ENCODE data around the gene SPATA9.

The SPATA9 gene

DNA sequence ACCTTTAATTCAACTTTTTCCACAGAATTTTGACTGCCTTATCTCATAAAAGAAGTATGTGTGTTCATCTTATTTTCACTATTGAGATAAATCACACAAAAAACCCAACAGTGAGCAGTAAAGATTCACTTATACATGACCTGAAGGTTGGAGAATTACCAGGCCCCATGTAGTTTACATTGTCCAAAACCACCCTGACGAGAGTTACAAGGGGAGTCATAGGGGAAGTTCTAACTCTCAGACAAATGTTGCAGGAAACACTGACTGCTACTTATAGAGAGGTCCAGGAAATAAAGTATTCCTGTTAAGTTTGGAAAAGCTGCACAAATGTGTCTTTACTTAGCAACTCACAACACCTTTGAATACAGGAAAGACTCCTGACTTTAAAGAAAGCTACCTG is 14.1 kb downstream of the SPATA9 start:
- TF ChIP-seq GATA2 (IDR thresholded peaks at IDR 0.05; ENCODE audit: low read depth, low read length) (no peak), GATA3 (IDR thresholded peaks at IDR 0.05; ENCODE audit: low read depth, low read length) (no peak)

DNA sequence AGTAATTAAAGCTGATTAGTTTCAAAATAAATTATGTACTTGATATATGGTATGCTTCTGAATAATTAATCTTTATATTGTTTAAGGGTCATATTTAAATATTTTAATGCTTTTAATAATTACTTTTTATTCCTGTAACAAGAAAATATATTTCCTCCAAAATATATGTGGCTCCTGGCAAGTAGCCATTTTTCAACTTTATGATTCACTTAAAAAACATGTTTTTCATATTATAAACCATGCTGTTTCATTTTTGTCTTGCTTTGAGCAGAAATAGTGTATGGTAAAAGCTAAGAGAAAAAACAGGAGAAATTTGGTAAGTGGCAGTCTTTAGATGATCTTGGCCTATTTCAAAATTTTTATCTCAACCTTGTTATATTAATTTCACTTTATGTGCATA is 14.6 kb downstream of the SPATA9 start:
- no peak for TF ChIP-seq GATA2 (IDR thresholded peaks at IDR 0.05; ENCODE audit: low read depth, low read length)
- no peak for TF ChIP-seq GATA3 (IDR thresholded peaks at IDR 0.05; ENCODE audit: low read depth, low read length)

DNA sequence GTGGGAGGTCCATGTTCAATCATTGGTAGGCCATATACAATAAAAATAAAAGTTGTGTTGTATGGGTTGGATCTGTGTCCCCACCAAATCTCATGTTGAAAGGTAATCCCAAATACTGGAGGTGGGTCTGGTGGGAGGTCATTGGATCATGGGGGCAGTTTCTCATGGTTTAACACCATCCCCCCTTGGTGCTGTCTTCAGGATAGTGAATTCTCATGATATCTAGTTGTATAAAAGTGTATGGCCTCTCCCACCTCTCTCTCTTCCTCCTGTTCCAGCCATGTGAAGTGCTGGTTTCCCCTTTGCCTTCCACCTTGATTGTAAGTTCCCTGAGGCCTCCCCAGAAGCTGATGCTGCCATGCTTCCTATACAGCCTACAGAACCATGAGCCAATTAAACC is 15.1 kb downstream of the SPATA9 start:
- TF ChIP-seq GATA2 (IDR thresholded peaks at IDR 0.05; ENCODE audit: low read depth, low read length) = no peak
- no peak for TF ChIP-seq GATA3 (IDR thresholded peaks at IDR 0.05; ENCODE audit: low read depth, low read length)

DNA sequence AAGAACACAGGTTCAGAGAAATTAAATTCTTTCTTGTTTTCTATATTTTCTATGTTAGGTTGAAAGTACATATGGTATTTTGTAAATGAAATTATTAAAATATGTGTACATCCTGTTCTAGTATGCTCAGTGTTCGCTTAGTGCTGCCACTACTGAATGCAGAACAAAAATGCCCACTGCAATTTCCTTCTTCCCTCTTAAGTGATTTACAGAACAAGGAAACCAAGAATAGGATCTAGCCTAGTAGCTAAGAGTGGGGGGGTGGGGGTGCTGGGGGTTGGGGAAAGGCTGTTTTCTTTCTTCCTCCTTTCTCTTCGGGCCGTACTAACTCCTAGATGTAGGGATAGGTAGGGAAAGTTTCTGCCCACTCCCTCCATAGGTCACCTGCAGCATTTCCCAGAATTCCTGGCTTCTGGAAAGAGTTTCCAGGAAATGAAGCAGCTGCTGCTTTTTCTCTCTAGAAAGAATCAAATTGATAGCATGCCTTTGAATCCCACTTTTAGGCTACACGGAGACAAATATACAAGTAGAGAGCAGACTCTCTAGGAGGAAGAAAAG is 15.7 kb downstream of the SPATA9 start:
- TF ChIP-seq GATA2 (IDR thresholded peaks at IDR 0.05; ENCODE audit: low read depth, low read length) = no peak
- TF ChIP-seq GATA3 (IDR thresholded peaks at IDR 0.05; ENCODE audit: low read depth, low read length) = no peak

DNA sequence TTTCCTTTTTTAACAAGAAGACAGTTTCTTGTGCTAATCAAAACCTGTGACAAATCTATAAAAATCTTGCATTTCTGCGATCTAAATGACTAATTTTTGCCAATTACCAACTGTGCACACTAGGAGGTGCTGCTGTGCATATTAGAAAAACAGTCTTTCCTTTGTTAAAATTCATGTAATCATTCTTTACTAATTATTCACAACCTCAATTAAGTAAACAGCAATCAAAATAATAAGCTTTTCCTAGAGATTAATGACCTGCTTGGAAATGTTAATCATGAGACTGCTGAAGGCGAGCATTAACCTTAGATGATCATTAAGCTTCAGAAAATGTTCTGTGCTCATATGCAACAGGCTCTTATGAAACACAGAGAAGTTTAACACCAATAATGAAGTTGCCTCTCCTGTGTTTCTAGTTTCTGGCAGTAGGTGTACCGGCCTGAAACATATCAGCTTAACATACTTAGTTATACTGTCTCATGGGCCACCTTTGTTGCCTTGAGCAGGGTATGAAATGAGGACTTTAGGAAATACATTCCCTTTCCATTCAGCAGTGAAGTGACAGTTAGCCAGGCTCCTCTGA is 18.5 kb downstream of the SPATA9 start:
- TF ChIP-seq GATA3 (IDR thresholded peaks at IDR 0.05; ENCODE audit: low read depth, low read length) (no peak), GATA2 (IDR thresholded peaks at IDR 0.05; ENCODE audit: low read depth, low read length) (no peak)

DNA sequence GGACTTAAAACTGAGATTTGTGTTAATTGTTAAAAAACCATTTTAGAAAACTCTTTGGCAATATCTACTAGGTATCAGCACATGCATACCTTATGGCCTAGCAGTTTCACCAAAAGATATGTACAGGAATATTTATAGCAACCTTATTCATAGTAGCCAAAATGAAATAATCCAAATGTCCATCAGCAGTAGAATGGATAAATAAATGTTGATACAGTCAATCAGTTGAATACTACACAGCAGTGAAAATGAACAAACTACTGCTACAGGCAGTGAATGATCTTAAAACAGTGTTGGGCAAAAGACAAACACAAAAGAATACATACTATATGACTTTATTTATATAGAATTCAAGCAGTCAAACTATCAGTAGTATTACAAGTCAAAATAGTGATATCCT is 19.8 kb downstream of the SPATA9 start:
- TF ChIP-seq GATA3 (IDR thresholded peaks at IDR 0.05; ENCODE audit: low read depth, low read length) (no peak), GATA2 (IDR thresholded peaks at IDR 0.05; ENCODE audit: low read depth, low read length) (no peak)

DNA sequence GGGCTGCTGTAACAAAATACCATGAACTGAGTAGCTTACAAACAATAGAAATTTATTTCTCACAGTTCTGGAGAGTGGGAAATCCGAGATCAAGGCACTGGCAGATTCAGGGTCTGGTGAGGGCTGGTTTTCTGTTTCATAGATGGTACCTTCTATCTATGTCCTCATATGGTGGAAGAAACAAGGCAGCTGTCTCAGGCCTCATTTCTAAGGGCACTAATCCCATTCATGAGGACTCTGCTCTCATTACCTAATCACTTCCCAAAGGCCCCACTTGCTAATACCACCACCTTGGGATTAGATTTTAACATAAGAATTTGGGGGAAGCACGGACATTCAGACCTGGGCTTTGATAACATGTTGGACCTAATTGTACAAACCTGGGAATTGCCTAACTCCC is 22.7 kb downstream of the SPATA9 start:
- TF ChIP-seq GATA3 (IDR thresholded peaks at IDR 0.05; ENCODE audit: low read depth, low read length) (no peak), GATA2 (IDR thresholded peaks at IDR 0.05; ENCODE audit: low read depth, low read length) (no peak)

DNA sequence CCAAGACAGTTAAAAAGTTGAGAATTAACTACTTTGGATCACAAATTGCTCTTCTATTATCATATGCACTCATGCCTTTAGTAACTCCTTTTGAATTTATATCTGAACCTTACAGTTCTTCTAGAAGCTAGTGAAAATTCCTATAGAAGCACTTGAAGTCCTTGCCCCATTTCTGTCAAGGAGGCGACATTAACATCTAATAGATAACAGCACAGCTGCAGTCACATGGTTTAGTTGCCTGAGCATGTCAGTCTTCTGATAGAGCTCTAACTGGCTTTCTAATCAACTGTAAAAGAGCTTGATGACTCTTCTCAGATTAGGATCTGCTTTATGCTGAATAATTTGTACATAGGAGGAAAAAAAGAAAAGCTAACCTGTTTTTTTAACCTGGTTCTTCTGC is 27.2 kb downstream of the SPATA9 start:
- TF ChIP-seq GATA3 (IDR thresholded peaks at IDR 0.05; ENCODE audit: low read depth, low read length) = no peak

DNA sequence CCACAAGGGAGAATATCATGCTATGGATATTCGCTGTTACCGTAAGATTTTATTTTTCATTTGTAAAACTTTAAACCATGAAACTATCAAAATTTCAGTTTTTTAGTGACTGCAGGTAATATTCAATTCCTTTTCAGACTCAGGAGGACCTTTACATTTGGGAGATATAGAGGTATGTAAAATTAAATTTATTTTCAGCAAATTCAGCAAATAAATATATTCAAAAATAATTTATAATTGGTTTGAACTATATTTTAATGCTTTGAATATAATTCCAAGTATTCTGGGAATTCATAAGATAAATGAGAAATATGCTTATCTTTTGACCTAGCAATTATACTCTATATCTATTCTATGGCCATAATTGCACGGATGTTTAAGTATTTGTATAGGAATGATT is 28.6 kb downstream of the SPATA9 start:
- TF ChIP-seq GATA2 (IDR thresholded peaks at IDR 0.05; ENCODE audit: low read depth, low read length) (no peak), GATA3 (IDR thresholded peaks at IDR 0.05; ENCODE audit: low read depth, low read length) (no peak)

DNA sequence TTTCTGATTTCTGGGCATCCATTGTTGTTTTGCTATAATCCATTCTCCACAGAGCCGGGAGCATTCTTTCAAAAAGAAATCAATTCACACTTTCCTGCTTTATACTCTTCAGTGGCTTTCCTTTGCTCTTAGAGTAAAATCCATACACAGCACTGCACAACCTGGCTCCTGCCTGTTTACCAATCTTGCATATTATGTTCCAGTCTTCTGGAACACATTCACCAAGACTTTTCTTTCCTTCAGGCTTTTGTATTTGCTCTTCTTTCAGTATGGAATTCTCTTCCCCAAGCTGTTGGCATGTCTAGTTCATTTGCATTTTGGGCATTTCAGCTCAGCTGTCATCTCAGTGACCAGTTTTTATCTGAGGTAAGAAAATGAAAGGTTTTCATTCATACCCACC is 29.9 kb downstream of the SPATA9 start:
- TF ChIP-seq GATA2 (IDR thresholded peaks at IDR 0.05; ENCODE audit: low read depth, low read length) (no peak), GATA3 (IDR thresholded peaks at IDR 0.05; ENCODE audit: low read depth, low read length) (no peak)

DNA sequence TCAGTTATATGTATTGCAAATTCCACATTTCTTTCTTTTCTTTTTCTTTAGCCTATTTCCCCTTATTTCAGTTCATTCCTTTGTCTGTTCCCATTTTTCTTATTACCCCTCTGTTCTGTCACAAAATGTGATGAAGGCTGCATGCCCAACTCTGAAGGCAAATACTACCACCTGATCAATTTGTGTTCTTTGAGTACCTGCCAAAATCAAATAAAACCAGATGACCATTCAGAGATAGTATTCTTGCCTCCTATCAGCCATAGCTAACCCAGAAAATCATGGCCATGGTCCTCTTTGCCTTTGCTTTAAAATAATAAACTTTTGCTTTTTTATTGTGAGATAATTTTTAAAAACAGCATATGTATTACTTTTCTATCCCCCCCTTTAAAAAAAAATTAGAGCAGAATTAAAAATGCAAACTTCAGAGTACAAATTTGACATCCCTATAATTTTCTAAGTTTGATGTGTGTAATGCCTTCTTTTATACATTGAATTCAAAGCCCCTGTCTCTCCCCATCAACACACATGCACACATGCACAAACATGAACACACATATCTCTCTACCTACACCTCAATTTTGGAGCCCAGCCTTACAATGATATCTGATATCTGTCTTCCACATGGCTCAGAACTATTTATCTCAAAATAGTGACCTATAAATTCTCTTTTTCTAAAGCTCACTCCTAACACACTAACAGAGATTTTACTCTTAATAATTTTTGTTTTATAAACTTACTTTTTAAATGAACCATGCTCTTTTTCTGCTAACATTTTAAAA is 32.8 kb downstream of the SPATA9 start:
- TF ChIP-seq GATA3 (IDR thresholded peaks at IDR 0.05; ENCODE audit: low read depth, low read length) = no peak
- TF ChIP-seq GATA2 (IDR thresholded peaks at IDR 0.05; ENCODE audit: low read depth, low read length) = no peak

DNA sequence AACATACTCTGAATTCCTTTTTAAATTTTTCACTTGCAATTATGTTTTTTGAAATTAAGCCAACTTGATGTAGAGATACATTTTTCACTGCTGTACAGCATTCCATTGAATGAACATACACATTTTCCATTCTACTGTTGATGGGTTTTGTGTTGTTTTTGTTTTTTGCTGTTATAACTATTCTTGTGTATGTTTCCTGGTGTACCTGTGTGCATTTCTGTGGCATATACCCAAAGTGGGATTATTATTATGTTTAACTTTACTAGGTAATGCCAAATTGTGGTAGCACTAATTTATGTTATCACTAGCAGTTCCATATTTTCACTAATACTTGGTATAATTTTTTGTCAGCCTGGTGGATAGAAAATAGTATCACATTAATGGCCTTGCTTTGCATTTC is 33.5 kb downstream of the SPATA9 start:
- no peak for TF ChIP-seq GATA2 (IDR thresholded peaks at IDR 0.05; ENCODE audit: low read depth, low read length)
- TF ChIP-seq GATA3 (IDR thresholded peaks at IDR 0.05; ENCODE audit: low read depth, low read length) = no peak

DNA sequence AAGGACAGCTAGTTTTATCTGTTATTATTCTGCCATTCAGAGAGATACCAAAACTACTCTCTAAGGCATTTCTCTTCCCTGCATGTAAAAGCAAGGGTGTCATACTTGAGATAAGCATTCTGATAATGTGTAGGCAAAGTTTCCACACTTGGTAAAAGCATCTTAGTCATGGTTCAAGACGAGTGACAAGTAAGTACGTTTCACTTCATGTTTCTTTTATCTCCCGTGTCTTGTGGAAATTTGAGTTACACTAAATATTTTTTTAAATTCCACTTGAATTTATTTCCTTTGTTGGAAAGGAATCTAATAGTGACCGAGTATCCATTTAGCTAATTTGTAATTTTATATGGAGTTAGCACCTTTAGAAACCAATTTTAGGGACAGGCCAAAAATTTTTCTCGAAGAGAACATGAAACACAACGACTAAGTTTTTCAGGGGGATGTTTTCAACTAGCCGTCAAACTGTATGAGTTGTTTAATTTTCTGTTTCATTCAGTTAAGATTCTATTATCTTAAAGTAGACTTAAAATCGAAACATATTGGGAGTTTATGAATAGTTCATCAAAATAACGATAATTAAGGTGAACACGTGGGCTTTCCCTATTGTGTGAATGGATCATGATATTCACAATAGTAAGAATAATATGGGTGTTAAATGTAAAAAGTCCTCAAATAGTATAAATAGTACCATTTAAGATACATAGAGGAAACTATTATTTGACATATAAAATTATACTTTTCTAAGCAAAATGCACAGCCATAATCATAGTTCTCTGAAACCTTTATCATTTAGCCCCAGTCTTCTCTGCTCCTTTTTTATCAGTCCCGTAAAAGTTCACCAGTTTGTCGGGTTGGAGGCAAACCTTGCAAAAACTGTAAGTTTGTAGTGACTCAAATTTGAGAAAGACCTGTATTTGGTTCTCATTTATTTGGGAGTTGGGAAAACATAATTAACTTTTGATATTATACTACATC is 34.6 kb downstream of the SPATA9 start:
- TF ChIP-seq GATA3 (IDR thresholded peaks at IDR 0.05; ENCODE audit: low read depth, low read length) = no peak
- TF ChIP-seq GATA2 (IDR thresholded peaks at IDR 0.05; ENCODE audit: low read depth, low read length) = no peak

Measured in SH-SY5Y (cell line).